NCI-H2107 treated with DMSO at 0.1 percent for 48 hours (cell line): ENCODE results near the gene UTRN.

Source experiments
- DNase-seq: peaks from one replicate; lab custom pipeline; 2025; ENCODE audit not compliant: unreplicated experiment; lab: John Stamatoyannopoulos, UW

UTRN gene

GRCh38 chr6:144284783-144285547 is at the start of gene UTRN:
TSS of gene UTRN (plus strand) at chr6:144285335. CDS start at chr6:144291829, 6,494 bp downstream.
- DNase-seq: no peak

- DNase-seq: no peak
These were observed 40.4 kb upstream of the UTRN start for GRCh38 chr6:144244688-144245087.

GRCh38 chr6:144246988-144247387 is 38.1 kb upstream of the UTRN start:
- no peak for DNase-seq

- DNase-seq: no peak
These were observed 37.1 kb upstream of the UTRN start for GRCh38 chr6:144248003-144248402.

- DNase-seq: no peak
These were observed 36.4 kb upstream of the UTRN start for GRCh38 chr6:144248476-144249301.

- no peak for DNase-seq
These were observed 34.9 kb upstream of the UTRN start for GRCh38 chr6:144250276-144250675.

GRCh38 chr6:144252259-144252658 is 32.9 kb upstream of the UTRN start:
- DNase-seq: no peak

GRCh38 chr6:144259986-144260385 is 25.1 kb upstream of the UTRN start:
- no peak for DNase-seq

- DNase-seq: no peak
These were observed 22.4 kb upstream of the UTRN start for GRCh38 chr6:144262470-144263369.

- DNase-seq: no peak
These were observed 21.3 kb upstream of the UTRN start for GRCh38 chr6:144263786-144264185.

- no peak for DNase-seq
These were observed 20.7 kb upstream of the UTRN start for GRCh38 chr6:144264270-144265060.

GRCh38 chr6:144265061-144265357 is 20.1 kb upstream of the UTRN start:
- no peak for DNase-seq

- DNase-seq: no peak
These were observed 19.7 kb upstream of the UTRN start for GRCh38 chr6:144265390-144265789.

- no peak for DNase-seq
These were observed 19.0 kb upstream of the UTRN start for GRCh38 chr6:144266091-144266649.

GRCh38 chr6:144268794-144269349 is 16.3 kb upstream of the UTRN start:
- DNase-seq: no peak

GRCh38 chr6:144277174-144277573 is 8.0 kb upstream of the UTRN start:
- no peak for DNase-seq

- DNase-seq: no peak
These were observed 7.4 kb upstream of the UTRN start for GRCh38 chr6:144277605-144278227.

GRCh38 chr6:144278659-144279314 is 6.3 kb upstream of the UTRN start:
- no peak for DNase-seq
